GM19328 (cell line): ENCODE data around the gene DNAJB9.
A peak's percentile ranks its signal among the peaks of the same experiment; 100 is the strongest.

Experiments used
- ATAC-seq: cut with Tn5 transposase; IDR thresholded peaks from one replicate; pipeline ENCODE4 v1.9.1; 2021; ENCODE audit warnings: mild to moderate bottlenecking, moderate library complexity; ENCODE audit not compliant: unreplicated experiment

The DNAJB9 gene

DNA sequence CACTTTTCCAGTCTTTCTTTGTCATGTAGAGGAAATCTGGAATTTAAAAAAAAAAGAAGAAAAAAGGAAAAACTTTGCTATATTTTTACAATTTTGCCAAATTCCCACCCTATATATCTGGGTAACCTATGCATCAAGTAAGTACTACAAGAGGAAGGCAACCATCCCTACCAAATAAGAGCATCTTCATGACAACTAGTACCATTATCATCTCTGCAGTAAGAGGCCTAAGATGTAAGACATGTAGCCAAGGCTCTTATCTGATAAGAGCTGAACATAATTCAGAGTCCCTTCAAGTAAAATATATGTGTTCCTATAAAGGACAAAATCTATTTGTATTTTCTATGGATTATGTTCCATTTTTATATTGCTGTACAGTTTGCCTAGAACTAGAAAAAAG is 3.7 kb upstream of the DNAJB9 start:
- no peak for ATAC-seq

- ATAC-seq, result no peak
These were observed 783 bp upstream of the DNAJB9 start for GRCh38 chr7:108568801-108569380.

DNA sequence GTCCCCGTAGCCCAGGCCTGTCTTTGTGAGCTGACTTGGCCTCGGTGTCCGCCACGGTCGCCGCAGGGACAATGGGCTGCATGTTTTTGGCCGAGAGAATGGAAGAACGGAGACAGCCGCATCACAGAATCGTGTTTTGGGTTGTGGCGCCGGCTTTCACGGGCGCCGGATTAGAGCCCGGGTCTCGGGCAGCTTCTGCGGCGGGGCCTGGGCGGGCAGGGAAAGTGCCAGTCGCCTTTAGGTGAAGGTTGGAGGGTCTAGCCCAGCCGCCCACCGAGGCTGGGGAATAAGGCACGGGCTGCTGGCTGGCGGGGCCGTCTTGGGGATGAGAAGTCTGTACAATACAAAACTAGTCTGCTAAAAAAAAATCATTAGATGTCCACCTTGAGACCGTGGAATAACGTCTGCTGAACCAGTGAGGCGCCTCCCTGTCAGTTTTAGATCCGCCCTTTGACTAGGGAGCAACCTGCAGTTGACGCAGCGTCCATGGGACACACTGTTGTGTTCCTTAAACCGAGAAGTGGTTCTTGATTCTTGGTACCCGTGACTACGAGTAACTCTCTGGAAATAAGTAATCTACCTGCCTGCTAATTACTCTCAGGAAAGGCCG is 577 bp downstream of the DNAJB9 start:
- ATAC-seq, result peak; percentile 20

DNA sequence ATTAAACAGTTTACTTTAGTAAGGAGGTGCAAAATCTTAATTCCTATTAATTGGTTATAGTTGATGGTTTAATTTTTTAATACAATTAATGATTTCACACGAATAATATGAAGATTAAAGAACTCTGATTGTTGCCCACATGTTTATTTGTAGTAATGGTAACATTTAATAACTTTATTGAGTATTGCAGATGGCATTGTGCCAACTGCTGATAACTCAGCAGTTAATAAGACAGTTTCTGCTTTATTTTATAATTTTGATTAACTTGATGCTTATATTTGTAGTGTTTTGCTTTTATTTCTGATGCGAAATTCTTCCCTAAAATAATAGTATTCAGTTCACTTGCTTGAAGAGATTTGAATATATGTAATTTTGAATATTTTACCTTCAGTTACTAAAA is 2.8 kb downstream of the DNAJB9 start:
- ATAC-seq, result no peak

DNA sequence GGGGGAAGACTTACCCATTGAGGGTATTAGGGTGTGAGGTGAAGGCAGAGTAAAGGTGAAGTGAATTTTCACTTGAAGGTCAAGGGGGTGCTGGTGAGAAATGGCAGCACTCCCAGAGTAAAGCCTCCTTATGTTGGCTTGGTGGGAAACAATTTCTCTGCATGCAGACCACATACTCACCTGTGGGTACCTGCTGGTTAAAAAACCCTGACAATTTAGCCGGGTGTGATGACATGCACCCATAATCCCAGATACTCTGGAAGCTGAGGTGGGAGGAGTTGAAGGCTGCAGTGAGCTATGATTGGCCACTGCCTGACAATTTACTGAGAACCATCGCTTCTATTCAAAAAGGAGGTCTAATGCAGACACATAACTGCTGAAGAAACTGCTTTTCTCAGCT is 5.5 kb downstream of the DNAJB9 start:
- no peak for ATAC-seq

GRCh38 chr7:108576116-108576515 is 6.4 kb downstream of the DNAJB9 start:
- no peak for ATAC-seq

DNA sequence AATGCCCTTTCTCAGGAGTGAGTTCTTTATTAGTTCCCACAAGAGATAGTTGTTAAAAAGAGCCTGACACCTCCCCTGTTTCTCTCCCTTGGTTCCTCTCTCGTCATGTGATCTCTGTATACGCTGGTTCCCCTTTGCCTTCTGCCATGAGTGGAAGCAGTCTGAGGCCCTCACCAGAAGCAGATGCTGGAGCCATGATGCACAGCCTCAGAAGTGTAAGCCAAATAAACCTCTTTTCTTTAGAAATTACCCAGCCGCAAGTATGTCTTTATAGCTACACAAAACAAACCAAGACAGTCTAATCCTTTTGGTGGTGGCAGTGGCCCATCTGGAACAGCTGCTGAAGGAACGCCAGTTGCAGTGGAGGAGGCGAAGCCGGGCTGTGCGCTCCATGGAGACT is 9.3 kb downstream of the DNAJB9 start:
- no peak for ATAC-seq

DNA sequence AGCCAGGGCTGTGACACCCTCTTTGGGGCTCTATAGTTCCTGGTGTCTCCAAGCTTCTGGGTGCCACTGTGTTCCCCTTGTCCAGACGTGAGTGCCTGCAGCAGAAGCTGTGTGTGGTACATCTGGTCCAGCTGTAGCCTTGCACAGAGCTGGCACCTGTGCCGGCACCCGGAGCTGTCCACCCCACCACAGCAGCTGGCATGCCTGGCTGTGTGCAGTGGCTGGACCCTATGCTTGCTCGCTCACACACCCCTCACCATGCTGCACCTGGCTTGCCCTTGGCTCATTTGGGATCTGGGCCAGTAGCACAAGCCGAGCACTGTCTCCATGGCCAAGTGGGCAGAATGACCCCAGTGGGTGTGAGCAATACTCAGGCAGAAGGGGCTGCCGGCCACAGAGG is 10.6 kb downstream of the DNAJB9 start:
- no peak for ATAC-seq

GRCh38 chr7:108581655-108582491 is 12.2 kb downstream of the DNAJB9 start:
- no peak for ATAC-seq

- ATAC-seq, result no peak
These were observed 14.5 kb downstream of the DNAJB9 start for GRCh38 chr7:108584211-108584610.

DNA sequence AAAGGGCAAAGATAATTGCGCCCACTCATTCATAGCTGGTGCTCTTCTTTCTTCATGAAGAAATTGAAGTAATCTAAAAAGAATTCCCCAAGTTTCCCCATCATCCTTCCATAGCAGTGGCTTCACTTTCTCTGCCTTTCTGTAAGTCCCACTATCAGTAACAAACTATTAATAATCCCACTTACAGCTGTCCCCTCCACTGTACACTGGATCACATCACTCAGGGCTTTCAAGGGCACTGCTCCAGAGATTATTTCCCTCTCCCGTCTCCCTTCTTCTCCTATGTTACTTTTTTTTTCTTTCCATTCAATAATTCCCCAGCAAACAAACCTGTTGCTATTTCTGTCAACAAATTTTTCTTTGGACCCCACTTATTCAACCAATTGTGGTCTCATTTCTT is 16.2 kb downstream of the DNAJB9 start:
- no peak for ATAC-seq

DNA sequence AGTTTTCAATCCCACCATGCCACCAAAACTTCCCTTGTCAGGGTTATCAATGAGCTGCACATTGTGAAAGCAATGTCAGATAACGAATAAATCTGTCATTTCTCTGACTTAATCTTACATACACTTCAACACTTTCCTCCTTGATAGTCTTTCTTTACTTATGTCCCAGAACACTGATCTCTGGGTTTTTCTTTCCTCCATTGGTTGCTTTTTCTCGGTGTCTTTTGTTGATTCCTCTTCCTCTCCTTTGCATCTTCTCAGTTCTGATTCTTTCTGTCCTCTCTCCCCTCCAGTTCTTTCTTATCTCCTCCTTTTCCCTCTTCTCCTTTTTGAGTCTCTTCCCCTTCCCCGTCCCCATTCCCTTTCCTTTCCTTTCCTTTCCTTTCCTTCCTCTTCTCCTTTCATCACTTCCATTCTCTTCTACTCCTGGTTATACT is 16.6 kb downstream of the DNAJB9 start:
- no peak for ATAC-seq

DNA sequence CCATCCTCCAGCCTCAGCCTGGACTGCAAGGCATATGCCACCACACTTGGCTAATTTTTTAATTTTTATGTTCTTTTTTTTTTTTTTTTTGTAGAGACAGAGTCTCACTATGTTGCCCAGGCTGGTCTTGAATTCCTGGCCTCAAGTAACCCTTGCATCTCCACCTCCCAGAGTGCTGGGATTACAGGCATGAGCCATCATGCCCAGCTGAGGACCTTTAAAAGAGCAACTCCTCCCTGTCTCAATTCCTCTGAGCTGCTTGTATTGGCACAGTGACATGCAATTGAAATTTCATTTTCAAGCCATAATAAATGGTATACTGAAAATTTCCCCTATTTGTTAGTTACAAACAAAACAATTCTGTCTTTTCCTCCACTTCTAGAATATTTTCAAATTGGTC is 19.5 kb downstream of the DNAJB9 start:
- no peak for ATAC-seq

DNA sequence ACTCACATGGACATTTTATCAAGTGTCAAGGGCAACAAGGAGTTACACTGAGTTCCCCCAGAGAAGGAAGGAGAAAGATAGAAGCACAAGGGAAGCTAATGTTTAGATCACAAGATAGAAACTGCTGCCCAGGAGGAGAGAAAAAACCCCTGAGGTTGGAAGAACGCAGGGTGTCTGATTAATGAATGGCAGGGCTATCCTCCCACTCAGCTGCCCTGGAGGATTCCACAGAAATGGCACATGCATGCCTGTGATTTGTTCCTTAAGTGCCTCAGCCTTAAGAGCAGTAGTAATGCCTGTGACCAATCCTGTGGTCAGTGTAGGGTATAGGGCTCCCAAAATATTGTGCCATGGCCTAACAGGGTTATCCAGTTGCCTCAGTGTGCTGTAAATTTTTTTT is 20.2 kb downstream of the DNAJB9 start:
- ATAC-seq, result no peak

DNA sequence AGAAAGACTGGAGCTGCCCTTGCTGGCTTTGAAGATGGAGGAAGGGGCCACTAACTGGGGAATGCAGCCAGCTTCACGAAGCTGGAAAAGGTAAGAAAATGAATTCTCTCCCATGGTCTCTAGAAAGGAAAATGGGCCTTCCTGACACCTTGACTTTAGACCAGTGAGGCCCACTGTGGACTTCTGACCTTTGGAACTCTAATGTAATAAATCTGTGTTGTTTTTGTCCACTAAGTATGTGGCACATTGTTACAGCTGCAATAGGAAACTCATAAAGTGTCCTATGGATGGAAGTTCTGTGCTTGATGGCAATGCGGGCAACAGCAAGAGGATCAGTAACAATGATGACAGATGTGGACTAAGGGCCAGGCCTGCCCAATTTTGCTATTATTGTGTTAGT is 20.9 kb downstream of the DNAJB9 start:
- ATAC-seq, result no peak

DNA sequence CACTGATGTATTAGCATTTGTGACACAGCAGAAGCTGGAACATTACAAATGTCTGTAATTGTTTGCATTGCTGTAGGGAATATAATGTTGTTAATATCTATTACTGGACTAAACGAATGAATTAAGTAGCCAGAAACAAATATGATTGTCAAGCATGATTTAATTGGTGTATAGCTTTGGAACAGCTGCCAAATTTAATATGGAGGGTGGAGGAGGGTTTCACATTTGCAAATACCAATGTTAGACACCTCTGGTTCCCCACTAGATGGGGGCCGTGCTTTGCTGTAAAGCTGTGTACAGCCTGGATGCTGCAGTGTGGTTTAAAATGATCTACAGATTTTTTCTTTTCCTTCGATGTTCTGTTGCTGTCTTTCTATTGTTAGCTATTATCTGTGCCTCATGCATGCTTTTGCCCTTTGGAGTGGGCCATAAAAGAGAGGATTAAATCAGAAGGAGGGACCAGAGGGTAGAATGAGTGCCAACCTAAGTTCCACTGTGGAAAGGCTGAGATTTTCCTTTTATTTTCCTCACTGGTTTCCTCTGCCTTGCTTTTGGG is 23.1 kb downstream of the DNAJB9 start:
- peak; percentile 60 for ATAC-seq

- no peak for ATAC-seq
These were observed 26.9 kb downstream of the DNAJB9 start for GRCh38 chr7:108596560-108596959.

DNA sequence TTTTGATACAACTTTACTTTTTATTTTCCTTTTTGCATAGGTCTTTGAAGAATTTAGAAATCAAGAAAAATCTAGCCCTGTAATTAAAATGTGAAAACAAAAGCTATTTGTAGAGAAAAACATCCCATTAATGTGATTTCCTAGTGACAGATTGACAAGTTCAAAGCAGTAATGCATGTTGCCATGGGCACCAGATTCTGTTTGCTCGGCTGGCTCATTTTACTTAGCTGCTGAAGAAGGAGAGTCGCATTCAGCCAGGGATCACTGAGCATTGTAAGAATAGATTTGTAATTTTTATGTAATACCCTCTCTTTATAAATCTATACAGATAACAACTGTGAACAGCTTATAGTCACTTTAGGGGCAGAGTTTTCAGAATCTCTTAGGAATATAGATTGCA is 28.5 kb downstream of the DNAJB9 start:
- no peak for ATAC-seq

DNA sequence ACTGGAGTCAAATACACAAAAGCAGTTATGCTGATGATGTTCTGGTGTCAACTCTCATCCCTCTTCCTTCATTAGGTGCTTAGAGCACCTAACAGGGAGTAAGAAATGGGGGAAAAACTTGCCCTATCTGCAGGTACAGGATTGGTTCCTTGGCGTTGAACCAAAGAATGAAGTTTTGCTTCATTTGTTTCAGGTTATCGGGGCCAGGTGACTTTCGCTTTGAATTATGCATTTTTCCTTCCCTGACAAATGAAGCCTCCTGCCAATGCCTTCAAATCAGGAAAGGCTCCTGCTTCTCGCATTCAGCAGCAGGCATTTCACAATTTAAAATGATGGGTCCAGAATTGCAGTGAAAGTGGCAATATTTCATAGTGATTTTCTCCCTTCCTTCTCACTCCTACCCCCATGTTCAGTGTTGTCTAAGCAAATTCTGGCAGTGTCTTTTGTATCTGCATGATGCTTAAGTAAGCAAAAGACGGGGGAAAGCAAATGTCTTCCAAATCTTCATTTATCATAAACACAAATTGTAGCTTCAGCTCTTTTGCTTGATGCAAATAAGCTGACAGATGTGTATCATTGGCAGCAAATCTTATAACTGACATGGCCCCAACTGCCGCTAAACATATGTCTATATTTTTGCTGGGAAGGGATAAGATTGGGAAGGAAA is 29.4 kb downstream of the DNAJB9 start:
- no peak for ATAC-seq

- ATAC-seq, result no peak
These were observed 30.7 kb downstream of the DNAJB9 start for GRCh38 chr7:108600399-108600798.

GRCh38 chr7:108603656-108604306 is 34.1 kb downstream of the DNAJB9 start:
- no peak for ATAC-seq
